ENCODE results near the gene ATP6V1G2.

ATP6V1G2 gene

DNA sequence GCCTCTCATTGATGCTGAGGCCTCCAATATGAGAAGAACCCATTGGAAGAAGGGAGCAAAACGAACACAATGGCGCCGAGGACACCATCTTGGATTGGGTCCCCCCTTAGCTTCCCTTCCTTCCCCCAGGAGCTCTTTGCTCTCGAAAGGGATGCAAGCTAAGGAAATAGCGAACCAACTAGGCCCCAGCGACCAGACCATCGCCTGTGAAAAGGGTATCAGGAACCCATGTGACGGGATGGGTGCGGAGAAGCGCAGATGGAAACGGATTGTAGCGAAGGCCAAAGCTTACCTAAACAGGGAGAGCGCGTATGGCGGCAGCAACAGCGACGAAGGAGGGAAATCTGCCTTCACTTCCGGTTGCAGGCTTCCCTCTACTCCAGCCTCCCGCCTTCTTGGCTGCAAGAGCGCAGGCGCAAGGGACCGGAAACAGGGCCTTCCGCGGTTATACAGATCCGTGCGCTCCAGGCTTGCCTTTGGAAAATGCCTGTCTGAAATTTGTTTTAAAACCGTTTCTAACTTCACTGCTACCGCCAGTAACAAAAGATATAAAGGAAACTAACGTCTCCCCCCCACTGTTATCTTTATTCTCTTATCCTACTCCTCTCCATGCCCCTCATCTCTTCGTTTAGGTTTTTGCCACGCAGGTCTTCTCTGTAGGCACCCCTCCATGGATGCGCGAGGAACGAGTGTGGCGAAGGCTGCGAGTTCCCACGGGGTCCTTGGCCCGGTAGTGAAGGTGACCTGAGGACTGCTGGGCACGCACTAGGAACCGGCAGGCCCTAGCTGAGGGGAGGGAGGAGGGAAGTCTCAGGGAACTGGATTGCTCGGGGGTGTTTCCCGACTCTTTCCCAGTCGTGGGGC, 4.5 kb downstream of the ATP6V1G2 start, which contains the start of gene DDX39B:
Gene DDX39B (minus strand): TSS at position 346 of the 864 bp plus-strand sequence. CDS start 1,471 bp downstream, outside the sequence.
- intact Hi-C loops (cut with DNase I; ENCODE audit: low total_unique reads), result loop anchor here (2.0 kb wide), 1 partner anchor 43 kb away; the partner anchor contains the start of gene MICB
- DNase-seq, result peak; percentile 96 to 98
- H3K27me3 ChIP-seq, result no peaks in the 10 kb centered on the region
- TF ChIP-seq, protein P1, sequence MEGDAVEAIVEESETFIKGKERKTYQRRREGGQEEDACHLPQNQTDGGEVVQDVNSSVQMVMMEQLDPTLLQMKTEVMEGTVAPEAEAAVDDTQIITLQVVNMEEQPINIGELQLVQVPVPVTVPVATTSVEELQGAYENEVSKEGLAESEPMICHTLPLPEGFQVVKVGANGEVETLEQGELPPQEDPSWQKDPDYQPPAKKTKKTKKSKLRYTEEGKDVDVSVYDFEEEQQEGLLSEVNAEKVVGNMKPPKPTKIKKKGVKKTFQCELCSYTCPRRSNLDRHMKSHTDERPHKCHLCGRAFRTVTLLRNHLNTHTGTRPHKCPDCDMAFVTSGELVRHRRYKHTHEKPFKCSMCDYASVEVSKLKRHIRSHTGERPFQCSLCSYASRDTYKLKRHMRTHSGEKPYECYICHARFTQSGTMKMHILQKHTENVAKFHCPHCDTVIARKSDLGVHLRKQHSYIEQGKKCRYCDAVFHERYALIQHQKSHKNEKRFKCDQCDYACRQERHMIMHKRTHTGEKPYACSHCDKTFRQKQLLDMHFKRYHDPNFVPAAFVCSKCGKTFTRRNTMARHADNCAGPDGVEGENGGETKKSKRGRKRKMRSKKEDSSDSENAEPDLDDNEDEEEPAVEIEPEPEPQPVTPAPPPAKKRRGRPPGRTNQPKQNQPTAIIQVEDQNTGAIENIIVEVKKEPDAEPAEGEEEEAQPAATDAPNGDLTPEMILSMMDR (IDR thresholded peaks at IDR 0.05), result peak in 1 of 2 experiments; percentile 10
- H3K36me3 ChIP-seq, result peaks cover 29 to 36% (median 34%) of the 10 kb centered on the region in 3 donors
- H3K4me3 ChIP-seq, result peak within 1 kb of the TSS; percentile 69 to 71
- H3K9me3 ChIP-seq, result no peaks in the 10 kb centered on the region
- peaks cover 0 to 43% (median 34%) of the 10 kb centered on the region in 4 donors for H3K4me1 ChIP-seq
- peak within 1 kb of the TSS; percentile 91 to 94 for H3K27ac ChIP-seq

DNA sequence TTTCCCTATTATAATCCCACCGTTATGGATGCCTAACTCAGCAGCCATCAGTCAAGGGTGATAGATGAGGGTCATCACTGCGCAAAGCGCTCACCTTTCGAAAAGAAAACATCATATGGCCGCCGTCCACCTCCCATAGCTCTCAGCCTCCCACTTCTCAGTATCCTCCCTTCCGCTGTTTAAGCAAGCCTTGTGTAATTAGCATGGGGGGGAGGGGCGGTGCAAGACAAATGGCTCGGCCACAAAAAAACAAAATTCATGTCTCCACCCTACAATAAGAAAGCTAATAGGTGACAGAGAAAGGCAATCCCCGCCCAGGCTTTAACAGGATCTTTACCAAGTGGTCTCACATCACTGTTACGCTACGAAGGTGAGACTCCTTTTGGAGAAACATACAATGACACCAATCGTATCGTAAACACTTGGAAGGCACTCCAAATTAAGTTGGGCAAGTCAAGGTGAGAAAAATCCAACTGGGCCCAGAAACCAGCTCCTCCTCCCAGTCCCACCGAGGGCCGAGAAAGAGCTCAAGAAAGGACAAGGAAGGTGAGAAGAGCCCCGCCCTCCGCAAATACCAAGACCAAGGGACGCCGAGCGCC, 5.2 kb downstream of the ATP6V1G2 start:
- Histone ChIP-seq H3K27me3 (no peaks in the 10 kb centered on the region), H3K9me3 (no peaks in the 10 kb centered on the region), H3K36me3 (peaks cover 37 to 43% (median 41%) of the 10 kb centered on the region in 3 donors), H3K4me3 (peak overlapping the region; percentile 69 to 71), H3K4me1 (peaks cover 0 to 36% (median 31%) of the 10 kb centered on the region in 4 donors), H3K27ac (peak overlapping the region; percentile 91 to 94)
- intact Hi-C loops (cut with DNase I; ENCODE audit: low total_unique reads), result loop anchor here (2.0 kb wide), 1 partner anchor 42 kb away; the partner anchor contains the start of gene MICB
- TF ChIP-seq, protein P1 (IDR thresholded peaks at IDR 0.05), result no peak
- peak in 1 of 2 donors; percentile 61 for DNase-seq

DNA sequence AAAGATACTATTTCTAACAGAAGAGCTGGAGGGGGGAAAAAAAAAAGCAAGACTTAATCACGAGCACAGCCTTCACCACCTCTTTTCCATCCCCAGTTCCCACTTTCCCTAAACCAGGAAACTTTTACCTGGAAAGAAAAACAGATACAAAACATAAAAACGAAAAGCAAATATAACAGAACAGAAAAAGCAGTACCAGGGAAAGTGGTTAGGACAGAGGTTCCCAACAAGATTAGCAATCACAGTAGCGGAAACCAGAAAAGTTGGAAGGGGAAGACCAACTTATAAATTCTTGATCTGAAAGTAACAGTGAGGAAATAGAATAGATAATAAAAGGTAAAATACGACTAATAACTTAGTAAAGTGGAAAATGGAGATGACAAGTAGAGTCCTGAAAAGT, 5.8 kb downstream of the ATP6V1G2 start:
- intact Hi-C loops (cut with DNase I; ENCODE audit: low total_unique reads), result loop anchor here (2.0 kb wide), 1 partner anchor 42 kb away; the partner anchor contains the start of gene MICB
- Histone ChIP-seq H3K4me3 (peak overlapping the region; percentile 69 to 71), H3K27me3 (no peaks in the 10 kb centered on the region), H3K36me3 (peaks cover 42 to 48% (median 46%) of the 10 kb centered on the region in 3 donors), H3K4me1 (peaks cover 0 to 36% (median 30%) of the 10 kb centered on the region in 4 donors), H3K27ac (peak overlapping the region; percentile 91 to 94), H3K9me3 (no peaks in the 10 kb centered on the region)
- no peak for DNase-seq
- TF ChIP-seq, protein P1 (IDR thresholded peaks at IDR 0.05), result no peak

DNA sequence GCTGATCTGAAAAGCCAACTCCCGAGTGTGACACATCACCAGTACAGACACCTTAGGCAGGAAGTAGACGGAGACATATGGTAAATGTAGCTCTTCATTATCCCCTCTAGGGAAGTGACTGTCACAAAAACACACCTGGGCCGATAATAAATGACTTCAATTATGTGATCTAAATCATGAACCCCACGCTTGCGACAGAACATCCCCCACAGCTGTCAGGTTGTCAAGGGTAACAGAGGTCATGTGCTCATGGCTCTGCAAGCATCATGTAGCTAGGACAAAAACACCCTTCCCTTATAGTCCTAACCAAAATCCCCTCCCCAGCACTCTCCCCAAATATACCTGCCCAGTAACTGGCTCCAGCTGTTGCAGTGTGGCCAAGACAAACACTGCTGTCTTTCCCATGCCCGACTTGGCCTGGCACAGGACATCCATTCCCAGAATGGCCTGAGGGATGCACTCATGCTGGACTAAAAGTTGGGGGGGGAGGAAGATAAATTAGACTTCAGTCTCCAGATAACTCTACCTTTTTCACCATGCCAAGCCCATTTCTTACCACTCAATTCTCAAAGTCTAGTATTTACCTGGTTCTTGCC, 7.5 kb downstream of the ATP6V1G2 start:
- Histone ChIP-seq H3K27me3 (no peaks in the 10 kb centered on the region), H3K9me3 (no peaks in the 10 kb centered on the region), H3K36me3 (peaks cover 59 to 65% (median 63%) of the 10 kb centered on the region in 3 donors), H3K4me1 (peaks cover 0 to 36% (median 30%) of the 10 kb centered on the region in 4 donors), H3K27ac (peak overlapping the region in 1 of 2 donors; percentile 91), H3K4me3 (no peak overlapping the region)
- DNase-seq, result no peak
- TF ChIP-seq, protein P1 (IDR thresholded peaks at IDR 0.05), result no peak
- intact Hi-C loops (cut with DNase I; ENCODE audit: low total_unique reads), result no loop called here

Data from tibial artery (tissue), 4 donors.